GM23338 (cell line): ENCODE measurements around the gene KCNAB2. TPM values are rescaled to one million over a fixed set of nuclear protein-coding genes. Genes with fewer than 3 reads are reported as not detected.

Source experiments
- ATAC-seq: fragments of 200-7000 bp; cut with Tn5 transposase; 3 replicates; pipeline ENCODE4 v1.9.1; 2020
- DNase-seq: peaks from one replicate; pipeline ENCODE4 v3.0.0-alpha.2; 2015; ENCODE audit warnings: low spot score
- H2AFZ ChIP-seq: fragments of 200-600 bp; sonication (generic); 2 replicates; pipeline ENCODE4 v1.8.0; 2016; ENCODE audit warnings: antibody characterized with exemption, mild to moderate bottlenecking, moderate library complexity
- H3F3A ChIP-seq: fragments of 200-600 bp; sonication (generic); replicated peaks from 2 replicates; pipeline ENCODE4 v1.8.0; 2017; ENCODE audit warnings: antibody characterized with exemption, mixed run types, low read depth
- H3K27ac ChIP-seq: fragments of 200-600 bp; sonication (generic); 2 replicates; pipeline ENCODE4 v1.6.1; 2016; ENCODE audit warnings: low read depth
- H3K27me3 ChIP-seq: fragments of 200-600 bp; sonication (generic); 2 replicates; pipeline ENCODE4 v1.8.0; 2016; ENCODE audit warnings: mild to moderate bottlenecking, mixed run types, moderate library complexity; ENCODE audit not compliant: insufficient read depth
- H3K36me3 ChIP-seq: fragments of 200-600 bp; sonication (generic); 2 replicates; pipeline ENCODE4 v1.8.0; 2016; ENCODE audit warnings: mild to moderate bottlenecking; ENCODE audit not compliant: insufficient read depth
- H3K4me1 ChIP-seq: fragments of 200-600 bp; sonication (generic); 2 replicates; pipeline ENCODE4 v1.8.0; 2016; ENCODE audit warnings: mild to moderate bottlenecking, moderate library complexity; ENCODE audit not compliant: insufficient read depth
- H3K4me2 ChIP-seq: fragments of 200-600 bp; sonication (generic); 2 replicates; pipeline ENCODE4 v1.7.1; 2017; ENCODE audit warnings: mixed run types
- H3K4me3 ChIP-seq: fragments of 200-600 bp; sonication (generic); 2 replicates; pipeline ENCODE4 v1.6.1; 2016; ENCODE audit warnings: mixed run types
- H3K79me2 ChIP-seq: fragments of 200-600 bp; sonication (generic); replicated peaks from 2 replicates; pipeline ENCODE4 v1.8.0; 2017; ENCODE audit warnings: mild to moderate bottlenecking; ENCODE audit not compliant: insufficient read depth
- H3K9me2 ChIP-seq: fragments of 200-600 bp; sonication (generic); 2 replicates; pipeline ENCODE4 v1.8.0; 2017; ENCODE audit not compliant: insufficient read depth
- H4K20me1 ChIP-seq: fragments of 200-600 bp; sonication (generic); replicated peaks from 2 replicates; pipeline ENCODE4 v1.8.0; 2017; ENCODE audit warnings: mild to moderate bottlenecking; ENCODE audit not compliant: insufficient read depth
- H3K27ac Mint-ChIP-seq: 2 replicates; pipeline ENCODE4 v1.8.0; 2020; ENCODE audit warnings: inconsistent platforms, mild to moderate bottlenecking, moderate library complexity, mixed read lengths
- H3K27me3 Mint-ChIP-seq: 3 replicates; pipeline ENCODE4 v1.8.0; 2022; ENCODE audit warnings: low read depth, mild to moderate bottlenecking, moderate library complexity, mixed read lengths, inconsistent platforms; ENCODE audit not compliant: insufficient read depth, poor library complexity
- H3K36me3 Mint-ChIP-seq: 3 replicates; pipeline ENCODE4 v1.8.0; 2021; ENCODE audit warnings: low read depth, mild to moderate bottlenecking, inconsistent platforms, moderate library complexity, mixed read lengths
- H3K4me1 Mint-ChIP-seq: 3 replicates; pipeline ENCODE4 v1.8.0; 2020; ENCODE audit warnings: mild to moderate bottlenecking, inconsistent platforms, mixed read lengths
- H3K4me3 Mint-ChIP-seq: 3 replicates; pipeline ENCODE4 v1.8.0; 2021; ENCODE audit warnings: moderate library complexity, mild to moderate bottlenecking, inconsistent platforms, mixed read lengths
- H3K9me3 Mint-ChIP-seq: 3 replicates; pipeline ENCODE4 v1.8.0; 2020; ENCODE audit warnings: moderate library complexity, mild to moderate bottlenecking, inconsistent platforms, mixed read lengths
- EZH2 ChIP-seq: fragments of 200-600 bp; sonication (generic); IDR thresholded peaks from one replicate; pipeline ENCODE4 v1.8.0; 2017; ENCODE audit warnings: antibody characterized with exemption, mild to moderate bottlenecking, low read depth; ENCODE audit not compliant: unreplicated experiment
- EZH2phosphoT487 ChIP-seq: fragments of 200-600 bp; sonication (generic); IDR thresholded peaks from one replicate; pipeline ENCODE4 v1.8.1; 2018; ENCODE audit warnings: antibody characterized with exemption; ENCODE audit not compliant: unreplicated experiment
- JUNB ChIP-seq: IDR thresholded peaks from one replicate; pipeline ENCODE4 v1.6.1; 2016; ENCODE audit warnings: antibody characterized with exemption; ENCODE audit not compliant: unreplicated experiment
- NANOG ChIP-seq: IDR thresholded peaks from 2 replicates; pipeline ENCODE4 v1.6.1; 2016; ENCODE audit warnings: antibody characterized with exemption, borderline replicate concordance
- POLR2AphosphoS5 ChIP-seq: IDR thresholded peaks from 2 replicates; pipeline ENCODE4 v1.6.1; 2016; ENCODE audit warnings: antibody characterized with exemption, low read depth
- ZNF114 ChIP-seq: fragments of 250-450 bp; sonication (Bioruptor Pico); IDR thresholded peaks from 2 replicates; pipeline ENCODE4 v1.5.0; 2020; ENCODE audit warnings: mild to moderate bottlenecking, moderate library complexity
- ZNF331 ChIP-seq: fragments of 250-450 bp; sonication (Bioruptor Pico); IDR thresholded peaks from 2 replicates; pipeline ENCODE4 v1.5.0; 2020; ENCODE audit warnings: low read depth, mild to moderate bottlenecking, moderate library complexity
- ZNF462 ChIP-seq: fragments of 250-450 bp; sonication (Bioruptor Pico); IDR thresholded peaks from 2 replicates; pipeline ENCODE4 v1.5.0; 2020; ENCODE audit warnings: mild to moderate bottlenecking, moderate library complexity
- polyA plus RNA-seq: library from polyadenylated mRNA; unstranded; fragments of >200 nt; fragmentation: Nextera tagmentation; extraction: Ambion mirVana; gene quantifications from 2 replicates; pipeline ENCODE4 v1.2.1, GENCODE V29; 2016
- total RNA-seq: library from RNA; depleted of rRNA; stranded (reverse); fragments of >200 nt; shearing (Covaris generic); gene quantifications from 2 replicates; pipeline ENCODE4 v1.2.3, GENCODE V29; 2014

Gene KCNAB2
- total and polyA plus RNA-seq, 2 experiments from 2014 or later, result 3.0 to 3.7 TPM

- H3K79me2 ChIP-seq, result no peaks in the 10 kb centered on the region
- DNase-seq (no peak), ATAC-seq (no peak)
- H3K9me2 ChIP-seq, result no peaks in the 10 kb centered on the region
- peaks cover 3% of the 10 kb centered on the region for H3K4me1 ChIP-seq
- H2AFZ ChIP-seq, result no peak overlapping the region
- no peak overlapping the region for H3K4me3 ChIP-seq
- no peak overlapping the region for H3K4me3 Mint-ChIP-seq
- H3F3A ChIP-seq, result no peaks in the 10 kb centered on the region
- no peak overlapping the region for H3K27ac ChIP-seq
- H3K36me3 Mint-ChIP-seq, result no peaks in the 10 kb centered on the region
- peaks cover 8% of the 10 kb centered on the region for H3K27me3 Mint-ChIP-seq
- TF ChIP-seq EZH2 (no peak), ZNF462 (CRISPR knock-in tag) (no peak), NANOG (no peak), POLR2AphosphoS5 (no peak), ZNF331 (CRISPR knock-in tag) (no peak), JUNB (no peak), ZNF114 (CRISPR knock-in tag) (no peak), EZH2phosphoT487 (no peak)
- no peaks in the 10 kb centered on the region; the same call in 1 of the 2 replicates for H4K20me1 ChIP-seq
- no peaks in the 10 kb centered on the region for H3K9me3 Mint-ChIP-seq
- H3K27ac Mint-ChIP-seq, result no peak overlapping the region
- H3K27me3 ChIP-seq, result no peaks in the 10 kb centered on the region
- H3K36me3 ChIP-seq, result no peaks in the 10 kb centered on the region
- H3K4me1 Mint-ChIP-seq, result peaks cover 11% of the 10 kb centered on the region
- H3K4me2 ChIP-seq, result no peak overlapping the region
Observed at GRCh38 chr1:6051423-6051822, 5.7 kb downstream of the KCNAB2 start.
